HG03469 (cell line): ENCODE data around the gene SRGAP3.

ENCODE experiments used
- ATAC-seq: cut with Tn5 transposase; IDR thresholded peaks from one replicate; pipeline ENCODE4 v1.9.1; 2021; ENCODE audit warnings: mild to moderate bottlenecking, moderate library complexity, moderate number of reproducible peaks; ENCODE audit not compliant: unreplicated experiment

SRGAP3 gene

GRCh38 chr3:8996216-8996615 is 253.2 kb downstream of the SRGAP3 start:
- no peak for ATAC-seq

- no peak for ATAC-seq
Measured at GRCh38 chr3:8994226-8994625, 255.2 kb downstream of the SRGAP3 start.

DNA sequence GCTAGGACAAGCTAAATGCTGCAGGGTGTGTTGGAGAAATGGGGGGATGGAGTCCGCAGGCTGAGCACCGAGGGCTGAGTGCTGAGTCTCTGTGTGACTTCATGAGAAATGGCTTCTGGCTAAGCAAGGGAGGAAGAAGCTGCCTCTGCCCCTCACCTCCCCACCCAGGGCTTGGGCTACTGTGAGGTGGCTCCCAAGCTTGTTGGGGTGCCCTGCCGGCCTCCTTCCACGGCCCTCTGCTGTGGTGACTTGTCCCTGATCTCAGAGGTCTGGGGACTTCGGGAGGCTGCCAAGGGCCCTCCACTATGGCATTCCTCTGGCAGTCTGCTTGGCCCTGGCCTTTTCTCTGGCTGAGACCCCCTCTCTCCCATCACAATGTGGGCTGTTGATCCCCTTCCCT is 256.1 kb downstream of the SRGAP3 start:
- no peak for ATAC-seq

- no peak for ATAC-seq
Measured at GRCh38 chr3:8992854-8993253, 256.6 kb downstream of the SRGAP3 start.

DNA sequence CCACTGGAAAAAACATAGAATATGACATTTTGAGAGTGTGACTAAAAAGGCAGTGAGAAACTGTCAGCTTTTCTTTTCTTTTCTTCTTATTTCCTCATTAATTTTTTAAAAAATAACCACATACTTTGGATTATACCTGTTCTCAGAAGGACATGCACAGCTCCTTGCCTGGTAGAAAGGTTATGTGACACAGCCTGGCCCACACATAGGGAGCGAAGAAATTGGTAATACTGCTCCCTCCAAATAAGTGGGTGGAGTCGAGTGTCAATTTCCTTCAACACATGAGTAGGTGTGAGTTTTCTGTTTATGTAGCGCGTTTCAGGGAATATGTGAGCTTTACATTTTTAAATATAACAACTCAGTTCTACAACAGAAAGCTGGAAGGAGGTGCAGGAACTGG is 257.2 kb downstream of the SRGAP3 start:
- ATAC-seq, result no peak

GRCh38 chr3:8990266-8991215 is 258.9 kb downstream of the SRGAP3 start:
- no peak for ATAC-seq

DNA sequence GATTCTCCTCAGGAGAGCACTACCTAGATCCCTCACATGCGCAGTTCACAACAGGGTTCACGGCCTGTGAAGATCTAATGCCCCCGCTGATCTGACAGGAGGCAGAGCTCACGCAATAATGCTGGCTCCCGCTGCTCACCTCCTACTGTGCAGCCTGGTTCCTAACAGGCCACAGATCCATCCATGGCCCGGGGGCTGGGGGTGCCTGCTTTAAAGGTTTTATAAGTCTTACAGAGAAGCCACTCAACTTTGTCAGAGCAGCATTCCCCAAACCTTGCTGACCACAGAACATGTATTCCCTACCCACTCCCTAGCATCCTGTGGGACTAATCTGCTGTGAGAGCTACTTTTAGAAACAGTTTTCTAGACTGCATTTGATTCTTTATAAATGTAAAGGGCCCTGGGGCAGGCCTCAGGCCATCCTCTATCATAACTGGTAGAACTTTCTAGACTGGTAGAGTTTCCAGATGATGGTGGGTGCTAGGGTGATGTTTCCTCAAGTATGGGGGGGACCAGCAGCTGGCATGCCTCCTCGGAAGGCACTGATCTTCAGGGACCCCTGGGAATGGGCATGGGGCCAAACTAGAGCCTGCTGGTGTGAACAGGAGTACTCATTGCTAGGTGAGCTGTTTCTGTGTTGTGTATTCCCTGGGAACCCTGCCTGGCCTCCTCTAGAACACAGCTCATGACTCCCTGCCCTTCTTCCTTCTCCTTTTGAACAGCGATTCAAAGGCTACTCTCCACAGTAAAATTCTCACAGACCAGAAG is 260.5 kb downstream of the SRGAP3 start:
- no peak for ATAC-seq

GRCh38 chr3:8988384-8988655 is 261.1 kb downstream of the SRGAP3 start:
- ATAC-seq, result no peak

DNA sequence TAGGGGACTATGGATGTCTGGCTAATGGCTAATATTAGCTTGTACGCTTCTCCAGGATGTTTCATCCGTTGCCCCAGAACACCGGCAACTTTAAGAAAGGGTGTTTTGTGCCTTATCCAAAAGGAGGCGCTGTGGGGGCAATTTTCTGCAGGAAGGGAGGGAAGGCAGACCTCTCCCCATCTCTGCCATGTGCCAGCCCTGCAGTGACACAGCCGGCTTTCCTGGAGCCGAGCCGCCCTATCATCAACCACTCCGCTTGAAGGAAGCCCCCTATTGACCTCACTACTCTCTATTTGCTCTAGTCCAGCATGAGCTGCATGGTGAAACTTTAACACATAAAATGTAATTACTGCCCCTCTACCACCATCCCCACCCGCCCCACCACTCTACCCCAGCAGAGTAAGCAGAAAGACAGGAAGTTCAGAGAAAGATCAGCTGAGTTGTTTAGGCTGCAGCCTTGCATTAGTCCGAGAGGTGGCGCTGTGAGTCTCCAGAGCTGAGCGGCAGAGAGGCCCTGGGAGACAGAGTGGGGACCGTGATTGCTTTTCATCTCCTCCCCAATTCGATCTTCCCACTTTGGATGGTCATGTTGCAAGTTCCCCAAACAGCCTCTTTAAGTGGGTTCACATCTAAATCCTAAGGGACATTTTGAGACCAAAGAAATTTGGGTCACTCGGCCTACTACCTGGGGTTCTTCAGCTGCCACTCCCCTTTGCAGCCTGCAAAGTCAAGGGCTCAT is 261.6 kb downstream of the SRGAP3 start:
- ATAC-seq, result no peak

- ATAC-seq, result no peak
Measured at GRCh38 chr3:8987226-8987625, 262.2 kb downstream of the SRGAP3 start.

GRCh38 chr3:8986741-8987140 is 262.7 kb downstream of the SRGAP3 start:
- no peak for ATAC-seq

DNA sequence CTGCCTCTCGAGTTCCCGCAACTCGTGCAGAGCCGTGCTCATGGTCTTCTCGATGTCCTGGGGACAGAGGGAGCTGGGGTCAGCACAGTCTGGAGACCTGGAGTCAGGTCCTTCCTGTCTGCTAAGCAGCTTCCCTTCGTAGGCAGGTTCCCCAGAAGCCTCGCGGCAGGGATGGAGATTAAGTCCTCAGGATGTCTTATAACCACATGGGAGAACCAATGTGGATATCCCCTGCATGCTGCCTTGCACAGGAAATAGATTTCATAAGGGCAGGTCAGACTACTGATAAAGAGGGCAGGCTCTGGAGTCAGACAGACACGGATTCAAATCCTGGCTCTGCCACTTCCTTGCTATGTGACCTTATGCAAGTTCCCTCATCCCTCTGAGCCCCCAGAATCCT is 263.6 kb downstream of the SRGAP3 start:
- no peak for ATAC-seq

- no peak for ATAC-seq
Measured at GRCh38 chr3:8985411-8985831, 264.0 kb downstream of the SRGAP3 start.

GRCh38 chr3:8984526-8984925 is 264.9 kb downstream of the SRGAP3 start:
- no peak for ATAC-seq

- no peak for ATAC-seq
Measured at GRCh38 chr3:8984081-8984480, 265.4 kb downstream of the SRGAP3 start.

GRCh38 chr3:8983591-8983990 is 265.9 kb downstream of the SRGAP3 start:
- no peak for ATAC-seq

DNA sequence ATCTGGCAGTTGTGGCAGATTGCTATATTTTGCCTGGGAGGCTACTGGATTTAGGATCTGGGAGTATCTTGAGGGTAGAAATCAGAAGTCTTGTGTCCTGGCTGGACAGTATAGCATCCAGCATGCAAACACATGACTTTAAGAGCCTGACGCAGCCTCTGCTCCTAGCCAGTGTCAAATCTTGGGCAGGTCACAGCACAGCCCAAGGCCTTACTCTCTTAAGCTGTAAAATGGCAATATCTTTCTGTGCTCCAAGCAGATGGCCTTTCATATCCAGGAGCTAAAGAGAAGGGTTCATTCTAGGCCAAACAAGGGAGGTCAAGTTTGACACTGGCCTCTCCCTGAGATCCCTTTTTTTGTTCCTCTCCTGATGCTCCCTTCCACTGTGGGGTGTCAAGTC is 266.4 kb downstream of the SRGAP3 start:
- ATAC-seq, result no peak

- no peak for ATAC-seq
Measured at GRCh38 chr3:8982509-8982908, 266.9 kb downstream of the SRGAP3 start.

DNA sequence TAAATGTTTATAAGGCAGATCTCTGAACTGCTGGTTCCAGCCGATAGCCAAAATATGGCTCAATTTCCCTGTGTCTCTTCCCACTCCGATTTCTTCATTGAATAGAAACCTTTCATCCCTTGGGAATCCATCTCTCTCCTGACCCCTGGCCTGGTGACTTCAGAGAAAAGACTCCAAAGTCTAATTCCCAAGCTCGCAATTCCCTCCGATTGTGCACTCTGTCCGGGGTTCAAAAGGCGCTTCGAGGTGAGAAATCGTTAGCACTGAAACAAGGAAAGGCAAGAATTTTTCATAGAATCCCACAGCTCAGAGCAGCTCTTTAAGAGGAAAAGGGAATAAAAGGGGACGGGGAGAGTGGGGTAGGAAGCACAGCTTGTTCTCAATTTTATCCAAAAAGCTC is 267.7 kb downstream of the SRGAP3 start:
- ATAC-seq, result no peak

DNA sequence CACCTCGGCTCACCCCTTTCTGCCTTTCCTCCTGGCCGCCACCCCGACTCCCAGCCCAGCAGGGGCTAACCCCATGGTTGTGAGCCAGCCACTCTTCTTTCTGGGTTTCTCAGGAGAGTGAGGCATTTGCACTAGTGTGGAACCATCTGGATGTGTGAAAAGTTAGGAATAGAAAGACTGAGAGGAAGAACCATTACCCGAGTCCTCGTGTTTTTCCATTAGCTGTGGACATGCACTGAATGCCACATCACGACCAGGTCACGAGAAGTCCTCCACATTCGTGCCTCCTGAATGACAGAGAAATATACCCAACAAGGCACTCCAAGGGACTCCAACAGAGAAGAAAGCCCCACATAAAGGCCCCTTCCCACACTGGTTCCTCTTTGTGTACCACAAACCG is 268.1 kb downstream of the SRGAP3 start:
- no peak for ATAC-seq

- ATAC-seq, result no peak
Measured at GRCh38 chr3:8980756-8981257, 268.6 kb downstream of the SRGAP3 start.
